ENCODE results near the gene C15orf61. TPM values are rescaled to one million over a fixed set of nuclear protein-coding genes. Genes with fewer than 3 reads are reported as not detected.

C15orf61 gene
- total and polyA plus RNA-seq, 4 donors: 2.1 to 5.8 (median 4.1) TPM

- WGBS, 2 donors: 89 to 90% methylated on average over 9 of the region's 9 CpGs
- Histone ChIP-seq H3K4me1 (ENCODE audit: control insufficient read depth in 5 of 5, insufficient read depth in 5 of 5, low read length in 5 of 5) (no peaks in the 10 kb centered on the region), H3K4me3 (no peak overlapping the region), H3K36me3 (ENCODE audit: control insufficient read depth in 4 of 4, insufficient read depth in 4 of 4, low read length in 4 of 4) (peaks cover 2 to 17% (median 3%) of the 10 kb centered on the region in 4 donors), H3K9me3 (ENCODE audit: control insufficient read depth in 4 of 4, insufficient read depth in 3 of 4, low read length in 3 of 4) (no peaks in the 10 kb centered on the region), H3K27me3 (ENCODE audit: control insufficient read depth in 3 of 3, insufficient read depth in 3 of 3, low read length in 2 of 3) (no peaks in the 10 kb centered on the region), H3K27ac (ENCODE audit: low read depth in 1 of 2, low read length in 1 of 2) (no peak overlapping the region), H3K9ac (ENCODE audit: insufficient read depth in 1 of 2, low read length in 2 of 2) (no peak overlapping the region)
- ATAC-seq (ENCODE audit: insufficient read depth, low FRiP score) (no peak), DNase-seq (no peak)
- no peak for TF ChIP-seq CTCF (IDR thresholded peaks at IDR 0.05; ENCODE audit: control extremely low read depth, extremely low read depth)
These were observed 7.8 kb upstream of the C15orf61 start for GRCh38 chr15:67512933-67513714.

GRCh38 chr15:67515090-67515489, 5.8 kb upstream of the C15orf61 start:
- Histone ChIP-seq H3K36me3 (ENCODE audit: control insufficient read depth in 4 of 4, insufficient read depth in 4 of 4, low read length in 4 of 4) (peaks cover 2 to 17% (median 3%) of the 10 kb centered on the region in 4 donors), H3K9ac (ENCODE audit: insufficient read depth in 1 of 2, low read length in 2 of 2) (no peak overlapping the region), H3K27me3 (ENCODE audit: control insufficient read depth in 3 of 3, insufficient read depth in 3 of 3, low read length in 2 of 3) (no peaks in the 10 kb centered on the region), H3K9me3 (ENCODE audit: control insufficient read depth in 4 of 4, insufficient read depth in 3 of 4, low read length in 3 of 4) (no peaks in the 10 kb centered on the region), H3K4me1 (ENCODE audit: control insufficient read depth in 5 of 5, insufficient read depth in 5 of 5, low read length in 5 of 5) (no peaks in the 10 kb centered on the region), H3K27ac (ENCODE audit: low read depth in 1 of 2, low read length in 1 of 2) (no peak overlapping the region), H3K4me3 (no peak overlapping the region)
- DNase-seq: no peak
- 98 to 100% methylated on average over 3 of the region's 3 CpGs for WGBS, 2 donors
- ATAC-seq (ENCODE audit: insufficient read depth, low FRiP score): no peak
- TF ChIP-seq CTCF (IDR thresholded peaks at IDR 0.05; ENCODE audit: control extremely low read depth, extremely low read depth): no peak

- WGBS, 2 donors: 97 to 100% methylated on average over 2 of the region's 2 CpGs
- no peak for DNase-seq
- H3K9me3 ChIP-seq (ENCODE audit: control insufficient read depth in 4 of 4, insufficient read depth in 3 of 4, low read length in 3 of 4): no peaks in the 10 kb centered on the region
- peaks cover 0 to 4% (median 0%) of the 10 kb centered on the region in 5 donors for H3K4me1 ChIP-seq (ENCODE audit: control insufficient read depth in 5 of 5, insufficient read depth in 5 of 5, low read length in 5 of 5)
- H3K4me3 ChIP-seq: no peak overlapping the region
- ATAC-seq (ENCODE audit: insufficient read depth, low FRiP score): no peak
- no peak overlapping the region for H3K27ac ChIP-seq (ENCODE audit: low read depth in 1 of 2, low read length in 1 of 2)
- H3K9ac ChIP-seq (ENCODE audit: insufficient read depth in 1 of 2, low read length in 2 of 2): no peak overlapping the region
- no peaks in the 10 kb centered on the region for H3K27me3 ChIP-seq (ENCODE audit: control insufficient read depth in 3 of 3, insufficient read depth in 3 of 3, low read length in 2 of 3)
- H3K36me3 ChIP-seq (ENCODE audit: control insufficient read depth in 4 of 4, insufficient read depth in 4 of 4, low read length in 4 of 4): peaks cover 2 to 17% (median 3%) of the 10 kb centered on the region in 4 donors
- no peak for TF ChIP-seq CTCF (IDR thresholded peaks at IDR 0.05; ENCODE audit: control extremely low read depth, extremely low read depth)
These were observed 5.4 kb upstream of the C15orf61 start for GRCh38 chr15:67515557-67515956.
